K562 (cell line): ENCODE results near the gene KIF1A. TPM values are rescaled to one million over a fixed set of nuclear protein-coding genes. Genes with fewer than 3 reads are reported as not detected.

Source experiments
- ELF2 ChIP-seq: fragments of 250-450 bp; sonication (Bioruptor Pico); IDR thresholded peaks from 2 replicates; pipeline ENCODE4 v1.5.0; 2021; ENCODE audit warnings: mild to moderate bottlenecking
- GMEB1 ChIP-seq: fragments of 250-450 bp; sonication (Bioruptor Pico); IDR thresholded peaks from 2 replicates; pipeline ENCODE4 v1.4.0; 2020; ENCODE audit warnings: mild to moderate bottlenecking
- MBD1 ChIP-seq: fragments of 250-450 bp; sonication (Bioruptor Pico); IDR thresholded peaks from 2 replicates; pipeline ENCODE4 v1.8.0; 2022; ENCODE audit warnings: inconsistent platforms
- MGA ChIP-seq: fragments of 450-650 bp; IDR thresholded peaks from 2 replicates; pipeline ENCODE4 v1.6.1; 2016; ENCODE audit warnings: mild to moderate bottlenecking, moderate library complexity
- SRSF9 ChIP-seq: fragments of 200-400 bp; formaldehyde crosslinking; IDR thresholded peaks from 2 replicates; pipeline ENCODE4 v1.6.1; 2017; ENCODE audit warnings: low read depth, low read length, borderline replicate concordance
- polyA plus RNA-seq, 8 experiments: library from polyadenylated mRNA; depleted of rRNA in 4 of 8; stranded (reverse) in 5 of 8; unstranded in 3 of 8; fragments of >200 nt; fragmentation: Nextera tagmentation in 2 of 8; fragmentation: Illumina TruSeq in 1 of 8; extraction: Ambion mirVana in 2 of 8; extraction: Trizol in 1 of 8; gene quantifications; 2 replicates each; pipeline versions ENCODE4 v1.2.1 to v1.2.3, GENCODE V29; 2011 to 2014; ENCODE audit warnings: inconsistent platforms in 1 of 8, missing spikeins in 1 of 8
- total RNA-seq, 7 experiments: library from RNA; depleted of rRNA in 6 of 7; stranded (reverse); fragments of >200 nt in 6 of 7; fragmentation: Illumina TruSeq in 2 of 7; extraction: Trizol in 2 of 7; gene quantifications; 2 replicates each; pipeline versions ENCODE4 v1.2.1 to v1.2.3, GENCODE V29; 2011 to 2021; ENCODE audit warnings: low replicate concordance in 1 of 7

Gene KIF1A
- total and polyA plus RNA-seq, 9 of the 15 experiments (the other 6 are each of a cell fraction or from before 2014, with no cell fraction given): 0.07 to 1.4 (median 0.45) TPM; not detected in 2

GRCh38 chr2:240814946-240815760 lies 4.9 kb downstream of the KIF1A start (continued):
- no peak for TF ChIP-seq MBD1 (CRISPR knock-in tag)
- TF ChIP-seq SRSF9: no peak
- no peak for TF ChIP-seq GMEB1 (CRISPR knock-in tag)
- TF ChIP-seq MGA: no peak
- no peak for TF ChIP-seq ELF2 (CRISPR knock-in tag)
